CD8-positive, alpha-beta memory T cell (primary cell): ENCODE results near the gene RARS2. TPM values are rescaled to one million over a fixed set of nuclear protein-coding genes. Genes with fewer than 3 reads are reported as not detected.
A peak's percentile ranks its signal among the peaks of the same experiment; 100 is the strongest.

Source experiments
- CTCF ChIA-PET: fragments of 350-600 bp; sonication (Branson Sonifier 250); formaldehyde crosslinking; loops from one replicate; lab custom pipeline; 2021; ENCODE audit warnings: antibody characterized with exemption; lab: Charles Lee
- POLR2A ChIA-PET: fragments of 350-600 bp; sonication (Branson Sonifier 250); formaldehyde crosslinking; loops from one replicate; lab custom pipeline; 2021; ENCODE audit warnings: antibody characterized with exemption; lab: Charles Lee
- DNase-seq, 5 donors: peaks; one replicate each; pipeline versions ENCODE4 v3.0.0 to v3.0.0-alpha.2; 2020 to 2022; ENCODE audit warnings: mixed read lengths in 1 of 5
- H3K27ac ChIP-seq: one replicate; pipeline ENCODE4 v1.7.0; 2013; ENCODE audit warnings: low read depth, mild to moderate bottlenecking, low read length, moderate library complexity
- H3K27me3 ChIP-seq: 2 replicates; pipeline ENCODE4 v1.7.0; 2013; ENCODE audit warnings: low read length, mild to moderate bottlenecking; ENCODE audit not compliant: insufficient read depth, poor library complexity, severe bottlenecking
- H3K36me3 ChIP-seq: 2 replicates; pipeline ENCODE4 v1.7.0; 2013; ENCODE audit warnings: mild to moderate bottlenecking, low read length, moderate library complexity; ENCODE audit not compliant: insufficient read depth
- H3K4me1 ChIP-seq: 2 replicates; pipeline ENCODE4 v1.7.0; 2013; ENCODE audit warnings: mild to moderate bottlenecking, low read length, moderate library complexity; ENCODE audit not compliant: insufficient read depth
- H3K4me3 ChIP-seq: 2 replicates; pipeline ENCODE4 v1.7.0; 2013; ENCODE audit warnings: mild to moderate bottlenecking, low read length
- H3K9me3 ChIP-seq: 2 replicates; pipeline ENCODE4 v1.7.0; 2013; ENCODE audit warnings: mild to moderate bottlenecking, low read length
- H3K27ac Mint-ChIP-seq, 8 donors: one replicate each; pipeline ENCODE4 v1.8.0; 2020 to 2021; ENCODE audit warnings: mixed read lengths in 8 of 8, mild to moderate bottlenecking in 6 of 8, inconsistent platforms in 3 of 8, moderate library complexity in 3 of 8
- H3K27me3 Mint-ChIP-seq, 2 donors: one replicate each; pipeline ENCODE4 v1.8.0; 2020 to 2021; ENCODE audit warnings: mixed read lengths in 2 of 2, mild to moderate bottlenecking in 1 of 2, moderate library complexity in 1 of 2
- H3K36me3 Mint-ChIP-seq, 3 donors: one replicate each; pipeline ENCODE4 v1.8.0; 2020 to 2021; ENCODE audit warnings: mixed read lengths in 3 of 3, inconsistent platforms in 1 of 3, mild to moderate bottlenecking in 1 of 3
- H3K4me1 Mint-ChIP-seq, 3 donors: one replicate each; pipeline ENCODE4 v1.8.0; 2020 to 2021; ENCODE audit warnings: mixed read lengths in 3 of 3, inconsistent platforms in 1 of 3, mild to moderate bottlenecking in 1 of 3
- H3K4me3 Mint-ChIP-seq, 7 donors: one replicate each; pipeline ENCODE4 v1.8.0; 2020 to 2021; ENCODE audit warnings: mixed read lengths in 7 of 7, mild to moderate bottlenecking in 6 of 7, moderate library complexity in 4 of 7, inconsistent platforms in 2 of 7
- H3K9me3 Mint-ChIP-seq, 5 donors: one replicate each; pipeline ENCODE4 v1.8.0; 2020 to 2022; ENCODE audit warnings: mixed read lengths in 5 of 5, mild to moderate bottlenecking in 3 of 5, moderate library complexity in 2 of 5, inconsistent platforms in 1 of 5
- polyA plus RNA-seq: library from polyadenylated mRNA; unstranded; fragments of 300-500 nt; fragmentation: Illumina TruSeq; gene quantifications from one replicate; pipeline ENCODE4 v1.2.3, GENCODE V29; 2021
- total RNA-seq, 2 experiments: library from RNA; stranded (reverse); gene quantifications; one replicate each; pipeline ENCODE4 v1.2.3, GENCODE V29; 2021

The RARS2 gene
- total and polyA plus RNA-seq, 3 experiments from 2014 or later: 19.2 to 27.9 (median 20.6) TPM

- peak within 1 kb of the TSS; percentile 87 for H3K27ac ChIP-seq
- Mint-ChIP-seq H3K27ac (peak within 1 kb of the TSS; percentile 95 to 100 (median 100)), H3K36me3 (peaks cover 0 to 9% (median 4%) of the 10 kb centered on the region in 3 donors), H3K27me3 (peaks cover 6 to 8% of the 10 kb centered on the region in 2 donors), H3K9me3 (no peaks in the 10 kb centered on the region), H3K4me3 (peak within 1 kb of the TSS; percentile 98 to 100 (median 98)), H3K4me1 (peaks cover 19 to 34% (median 23%) of the 10 kb centered on the region in 3 donors)
- DNase-seq: peak; percentile 73 to 90 (median 84)
- H3K27me3 ChIP-seq: no peaks in the 10 kb centered on the region
- ChIA-PET POLR2A (interaction anchor here (0.6 to 1.2 kb wide), 3 partner anchors 65 to 317 kb away, joined by 3 to 4 read pairs (median 3); partner anchors contain the start of gene ZNF292), CTCF (interaction anchor here (1.4 kb wide), 1 partner anchor 151 kb away, joined by 4 read pairs; no protein-coding TSS in a partner anchor)
- H3K36me3 ChIP-seq: no peaks in the 10 kb centered on the region
- H3K4me1 ChIP-seq: peaks cover 10% of the 10 kb centered on the region
- peak within 1 kb of the TSS; percentile 76 for H3K4me3 ChIP-seq
- no peaks in the 10 kb centered on the region for H3K9me3 ChIP-seq
Measured at GRCh38 chr6:87472525-87473418, 117.0 kb downstream of the RARS2 start, which contains the start of gene SLC35A1. Gene SLC35A1, plus strand, starts transcription at chr6:87472974. Its CDS starts 30 bp downstream, at chr6:87473004.

GRCh38 chr6:87465051-87465450 lies 124.7 kb downstream of the RARS2 start:
- Histone ChIP-seq H3K4me3 (no peak overlapping the region), H3K4me1 (no peaks in the 10 kb centered on the region), H3K9me3 (no peaks in the 10 kb centered on the region), H3K27me3 (no peaks in the 10 kb centered on the region), H3K36me3 (no peaks in the 10 kb centered on the region), H3K27ac (no peak overlapping the region)
- no peaks in the 10 kb centered on the region for H3K36me3 Mint-ChIP-seq
- peaks cover 0 to 6% (median 2%) of the 10 kb centered on the region in 5 donors for H3K9me3 Mint-ChIP-seq
- no peak overlapping the region for H3K27ac Mint-ChIP-seq
- peaks cover 30 to 42% of the 10 kb centered on the region in 2 donors for H3K27me3 Mint-ChIP-seq
- no peak for DNase-seq
- POLR2A ChIA-PET: no interaction called here
- CTCF ChIA-PET: no interaction called here
- no peak overlapping the region for H3K4me3 Mint-ChIP-seq
- no peaks in the 10 kb centered on the region for H3K4me1 Mint-ChIP-seq

Other genes starting within 250 kb of the RARS2 start
- gene C6orf163, start 245.2 kb downstream of the RARS2 start, total RNA-seq: 1 to 10 TPM; 1.5 TPM
- 0.16 TPM for gene C6orf163, start 245.2 kb downstream of the RARS2 start, polyA plus RNA-seq
- not detected for gene CFAP206, start 182.0 kb downstream of the RARS2 start, total RNA-seq
- gene CFAP206, start 182.0 kb downstream of the RARS2 start, polyA plus RNA-seq: not detected
- gene SLC35A1, start 117.0 kb downstream of the RARS2 start, total RNA-seq: 10 to 100 TPM; 11.1 to 11.4 TPM
- gene SLC35A1, start 117.0 kb downstream of the RARS2 start, polyA plus RNA-seq: 28.3 TPM
- 10 to 100 TPM; 31.1 to 33.5 TPM for gene ORC3, start 148 bp upstream of the RARS2 start, total RNA-seq
- 34.1 TPM for gene ORC3, start 148 bp upstream of the RARS2 start, polyA plus RNA-seq
- 10 to 100 TPM; 47.3 to 49.3 TPM for gene AKIRIN2, start 112.2 kb upstream of the RARS2 start, total RNA-seq
- gene AKIRIN2, start 112.2 kb upstream of the RARS2 start, polyA plus RNA-seq: 55.6 TPM